Subcutaneous adipose tissue (tissue), 4 donors: ENCODE data around the gene PGBD5. TPM values are rescaled to one million over a fixed set of nuclear protein-coding genes. Genes with fewer than 3 reads are reported as not detected.

Source experiments
- total RNA-seq, 4 donors: library from RNA; depleted of rRNA; stranded (reverse); fragments of >200 nt; gene quantifications; one replicate each; pipeline ENCODE4 v1.1.0, GENCODE V29; 2016
- TF ChIP-seq, protein P1 (sequence below): fragments of 450-650 bp; IDR thresholded peaks from one replicate; pipeline ENCODE4 v1.5.1; 2016; ENCODE audit warnings: low read depth, mild to moderate bottlenecking, control low read depth, antibody characterized with exemption, moderate library complexity

PGBD5 gene
- total RNA-seq, 4 donors from 2014 or later: under 0.01 to 5.9 (median 0.27) TPM

GRCh38 chr1:230300322-230301301, 125.5 kb downstream of the PGBD5 start:
- TF ChIP-seq, protein P1, sequence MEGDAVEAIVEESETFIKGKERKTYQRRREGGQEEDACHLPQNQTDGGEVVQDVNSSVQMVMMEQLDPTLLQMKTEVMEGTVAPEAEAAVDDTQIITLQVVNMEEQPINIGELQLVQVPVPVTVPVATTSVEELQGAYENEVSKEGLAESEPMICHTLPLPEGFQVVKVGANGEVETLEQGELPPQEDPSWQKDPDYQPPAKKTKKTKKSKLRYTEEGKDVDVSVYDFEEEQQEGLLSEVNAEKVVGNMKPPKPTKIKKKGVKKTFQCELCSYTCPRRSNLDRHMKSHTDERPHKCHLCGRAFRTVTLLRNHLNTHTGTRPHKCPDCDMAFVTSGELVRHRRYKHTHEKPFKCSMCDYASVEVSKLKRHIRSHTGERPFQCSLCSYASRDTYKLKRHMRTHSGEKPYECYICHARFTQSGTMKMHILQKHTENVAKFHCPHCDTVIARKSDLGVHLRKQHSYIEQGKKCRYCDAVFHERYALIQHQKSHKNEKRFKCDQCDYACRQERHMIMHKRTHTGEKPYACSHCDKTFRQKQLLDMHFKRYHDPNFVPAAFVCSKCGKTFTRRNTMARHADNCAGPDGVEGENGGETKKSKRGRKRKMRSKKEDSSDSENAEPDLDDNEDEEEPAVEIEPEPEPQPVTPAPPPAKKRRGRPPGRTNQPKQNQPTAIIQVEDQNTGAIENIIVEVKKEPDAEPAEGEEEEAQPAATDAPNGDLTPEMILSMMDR: no peak

GRCh38 chr1:230299191-230300006, 126.7 kb downstream of the PGBD5 start:
- TF ChIP-seq, protein P1: no peak

GRCh38 chr1:230295367-230295766, 130.8 kb downstream of the PGBD5 start:
- TF ChIP-seq, protein P1: no peak

- TF ChIP-seq, protein P1: no peak
Observed at GRCh38 chr1:230293390-230293700, 132.8 kb downstream of the PGBD5 start.

- TF ChIP-seq, protein P1: no peak
Observed at GRCh38 chr1:230292689-230293389, 133.3 kb downstream of the PGBD5 start.

DNA sequence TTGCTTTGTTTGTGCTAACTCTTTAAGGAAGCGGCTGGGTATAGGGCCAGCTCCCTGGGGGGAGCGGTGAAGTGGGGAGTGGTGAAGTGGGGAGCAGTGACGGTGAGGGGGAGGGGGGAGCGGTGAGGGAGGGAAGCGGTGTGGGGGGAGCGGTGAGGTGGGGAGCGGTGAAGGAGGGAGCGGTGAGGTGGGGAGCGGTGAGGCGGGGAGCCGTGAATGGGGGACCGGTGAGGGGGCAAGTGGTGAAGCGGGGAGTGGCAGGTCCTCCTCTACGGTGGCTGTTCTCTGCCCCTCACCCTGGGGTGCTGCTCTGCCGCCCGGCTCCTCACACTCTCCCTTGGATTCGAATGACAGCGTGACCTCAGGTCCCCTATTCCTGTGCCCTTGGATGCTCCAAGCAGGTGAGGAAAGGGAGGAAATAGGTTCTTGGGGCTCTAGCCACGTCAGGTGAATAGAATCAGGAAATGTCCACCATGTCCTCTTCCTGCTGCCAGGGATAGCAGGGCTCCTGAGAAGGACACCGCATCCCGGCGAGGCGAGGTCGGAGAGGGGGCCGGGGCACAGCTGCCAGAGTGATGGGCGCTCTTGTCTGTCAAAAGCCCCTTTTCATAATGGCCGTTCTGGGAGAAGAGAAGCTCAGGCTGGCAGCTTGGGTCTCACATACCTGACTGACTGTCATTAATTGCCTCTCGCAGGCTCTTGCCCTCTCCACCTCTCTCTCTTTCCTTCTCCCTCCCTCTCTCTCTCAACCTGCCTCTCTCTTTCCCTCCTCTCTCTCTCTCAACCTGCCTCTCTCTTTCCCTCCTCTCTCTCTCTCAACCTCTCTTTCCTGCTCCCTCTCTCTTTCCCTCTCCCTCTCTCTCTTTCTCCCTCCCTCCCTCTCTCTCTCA, 134.2 kb downstream of the PGBD5 start:
- TF ChIP-seq, protein P1: no peak
